Measurements from ENCODE around the gene SLC48A1.
A peak's percentile ranks its signal among the peaks of the same experiment; 100 is the strongest.
"Not testable (repeated sequence)": the region's sequence is repeated elsewhere in the genome, so short reads cannot be mapped to it uniquely, and the experiment has no call there.

SLC48A1 gene

GRCh38 chr12:47794679-47795078 is 21.6 kb downstream of the SLC48A1 start:
- DNase-seq: no peak

GRCh38 chr12:47795121-47795813 is 22.2 kb downstream of the SLC48A1 start:
- DNase-seq: no peak

- no peak for DNase-seq
Observed at GRCh38 chr12:47795814-47796411, 22.9 kb downstream of the SLC48A1 start.

- DNase-seq: no peak
Observed at GRCh38 chr12:47797441-47797840, 24.4 kb downstream of the SLC48A1 start.

GRCh38 chr12:47798382-47798948 is 25.4 kb downstream of the SLC48A1 start:
- no peak for DNase-seq

GRCh38 chr12:47799357-47799955 is 26.4 kb downstream of the SLC48A1 start:
- DNase-seq: no peak

- no peak for DNase-seq
Observed at GRCh38 chr12:47800582-47800981, 27.5 kb downstream of the SLC48A1 start.

GRCh38 chr12:47801170-47801903 is 28.3 kb downstream of the SLC48A1 start:
- DNase-seq: no peak

- no peak for DNase-seq
Observed at GRCh38 chr12:47801904-47802246, 28.8 kb downstream of the SLC48A1 start.

- no peak for DNase-seq
Observed at GRCh38 chr12:47802312-47802711, 29.3 kb downstream of the SLC48A1 start.

GRCh38 chr12:47803191-47803875 is 30.3 kb downstream of the SLC48A1 start:
- DNase-seq: no peak

- DNase-seq: no peak
Observed at GRCh38 chr12:47804171-47804570, 31.1 kb downstream of the SLC48A1 start.

GRCh38 chr12:47805417-47805816 is 32.4 kb downstream of the SLC48A1 start:
- DNase-seq: no peak

- no peak for DNase-seq
Observed at GRCh38 chr12:47807338-47807737, 34.3 kb downstream of the SLC48A1 start.

GRCh38 chr12:47808050-47808449 is 35.0 kb downstream of the SLC48A1 start:
- DNase-seq: peak; percentile 78

- peak; percentile 73 for DNase-seq
Observed at GRCh38 chr12:47808574-47809365, 35.7 kb downstream of the SLC48A1 start.

GRCh38 chr12:47809518-47809917 is 36.5 kb downstream of the SLC48A1 start:
- DNase-seq: not testable (repeated sequence)

GRCh38 chr12:47811072-47811396 is 38.0 kb downstream of the SLC48A1 start:
- no peak for DNase-seq

- DNase-seq: no peak
Observed at GRCh38 chr12:47811581-47812484, 38.8 kb downstream of the SLC48A1 start.

- DNase-seq: peak; percentile 95
Observed at GRCh38 chr12:47812797-47813510, 39.9 kb downstream of the SLC48A1 start.
